Stimulated activated CD4-positive, alpha-beta T cell treated with anti-CD3 and anti-CD28 coated beads, Interleukin-12 subunit alpha, Interleukin-12 subunit beta, amount 100 ng/mL, for 48 hours (primary cell): ENCODE results near the gene HSPA4.
"Not testable (repeated sequence)": the region's sequence is repeated elsewhere in the genome, so short reads cannot be mapped to it uniquely, and the experiment has no call there.

ENCODE experiments used
- DNase-seq, 3 donors: peaks; one replicate each; pipeline ENCODE4 v3.0.0-alpha.2; 2020; ENCODE audit warnings: low read depth in 2 of 3, low spot score in 1 of 3

HSPA4 gene

GRCh38 chr5:133121611-133122150, 69.9 kb downstream of the HSPA4 start:
- no peak for DNase-seq

DNA sequence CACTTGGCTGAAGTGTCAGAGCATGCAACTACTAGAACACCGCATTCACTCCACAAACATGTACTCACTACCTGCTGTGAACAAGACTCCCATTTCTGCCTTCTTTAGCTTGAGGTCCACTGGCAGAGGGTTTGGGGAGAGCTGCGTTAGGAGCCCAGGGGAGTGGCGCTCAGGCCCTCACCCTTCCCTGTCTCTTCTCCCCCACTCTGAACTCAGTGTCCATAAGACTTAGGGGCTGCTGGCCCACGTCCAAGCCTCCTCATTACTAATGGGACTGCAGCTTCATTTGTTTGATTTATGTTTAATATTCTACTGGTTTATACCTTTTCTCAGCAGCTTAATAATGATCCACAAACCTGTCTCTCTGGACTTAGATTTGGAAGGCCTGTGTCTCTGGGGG, 70.9 kb downstream of the HSPA4 start:
- no peak for DNase-seq

- DNase-seq, result no peak
These were observed 71.5 kb downstream of the HSPA4 start for GRCh38 chr5:133123297-133123696.

GRCh38 chr5:133124891-133125290, 73.1 kb downstream of the HSPA4 start:
- no peak for DNase-seq

GRCh38 chr5:133128066-133128465, 76.3 kb downstream of the HSPA4 start:
- no peak for DNase-seq

DNA sequence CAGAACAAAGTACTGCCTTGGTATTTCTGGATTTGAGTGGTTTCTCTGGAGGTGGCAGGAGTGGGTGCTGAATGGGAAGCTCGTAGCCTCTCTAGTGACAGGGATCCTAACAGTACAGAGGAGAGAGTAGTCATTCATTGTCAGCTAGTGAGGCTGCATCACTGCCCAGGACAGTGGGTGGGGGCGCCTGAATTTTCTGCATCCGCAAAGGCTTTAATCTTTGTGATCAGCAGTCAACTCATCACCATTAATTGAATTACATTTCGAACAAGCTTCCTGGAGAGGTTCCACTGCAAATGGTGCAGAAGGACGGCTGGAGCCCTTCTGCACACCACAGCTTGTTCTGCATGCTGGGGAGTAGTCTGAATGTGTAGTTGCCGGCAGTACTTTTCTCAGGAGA, 77.5 kb downstream of the HSPA4 start:
- DNase-seq, result no peak

DNA sequence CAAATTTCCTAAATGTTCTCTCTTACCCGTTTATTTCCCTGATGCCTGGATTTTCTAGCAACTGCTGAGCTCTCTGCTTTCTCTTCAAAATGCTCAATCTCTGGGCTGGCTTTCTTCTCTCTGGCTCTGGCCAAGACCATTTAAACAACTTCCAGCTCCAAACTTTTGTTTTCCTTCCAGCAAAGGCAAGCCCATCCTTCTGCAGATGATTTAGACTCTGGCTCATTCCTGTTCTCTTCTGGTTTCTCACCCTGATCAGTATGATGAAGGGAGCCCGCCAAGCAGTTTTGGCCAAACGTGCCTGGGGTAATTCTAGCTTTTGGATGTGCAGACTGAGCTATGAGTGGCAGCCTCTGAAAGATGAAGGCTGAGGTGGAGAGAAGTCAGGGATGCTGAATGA, 78.1 kb downstream of the HSPA4 start:
- DNase-seq, result no peak

DNA sequence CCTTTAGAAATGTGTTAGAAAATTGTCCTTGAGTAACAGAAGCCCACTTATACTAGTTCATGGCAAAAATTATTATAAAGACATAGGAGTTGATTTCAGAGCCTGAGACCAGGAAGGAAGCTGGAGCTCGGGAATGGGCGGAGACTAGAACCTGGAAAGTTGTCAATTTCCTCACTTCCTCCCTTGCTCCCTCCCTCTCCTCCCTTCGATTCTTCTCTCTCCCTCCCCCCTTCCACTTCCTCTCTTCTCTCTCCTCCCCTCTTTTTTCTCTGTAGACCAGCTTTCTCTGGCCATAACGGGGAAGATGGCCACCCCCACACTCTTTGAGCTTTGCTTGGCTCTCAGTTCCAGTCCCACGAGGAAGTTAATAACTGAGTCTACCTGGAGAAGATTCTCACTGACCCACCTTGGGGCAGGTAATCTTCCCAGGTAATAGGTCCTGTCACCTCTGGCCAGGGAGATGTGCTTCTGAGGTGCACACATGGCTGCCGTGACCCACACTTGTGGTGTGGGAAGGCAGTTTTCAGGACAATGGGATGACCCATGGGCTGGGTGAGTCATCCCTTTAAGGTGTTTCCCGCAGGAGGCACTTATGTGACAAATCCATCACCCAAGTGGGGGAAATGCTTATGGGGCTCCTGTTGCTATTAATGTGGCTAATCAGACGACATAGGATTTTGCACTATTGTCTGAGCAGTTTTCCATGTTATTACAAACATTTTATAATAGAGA, 78.7 kb downstream of the HSPA4 start:
- DNase-seq, result no peak

DNA sequence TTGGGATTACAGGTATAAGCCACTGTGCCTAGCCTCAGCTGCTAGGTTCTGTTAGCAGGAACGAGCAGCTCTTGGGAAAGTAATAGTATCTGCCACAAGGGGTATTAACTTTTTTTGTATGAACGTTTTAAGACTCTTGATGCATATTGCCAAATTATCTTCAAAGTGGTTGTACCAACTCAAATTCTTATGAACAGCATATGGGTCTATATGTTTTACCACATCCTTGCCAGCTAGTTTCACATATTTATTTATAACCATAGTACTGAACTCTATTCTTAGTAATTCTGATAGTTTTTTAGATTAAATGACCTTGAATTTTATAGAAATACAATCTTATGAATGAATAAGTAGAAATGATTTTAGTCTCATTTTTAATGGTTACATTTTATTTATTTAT, 80.9 kb downstream of the HSPA4 start:
- no peak for DNase-seq

DNA sequence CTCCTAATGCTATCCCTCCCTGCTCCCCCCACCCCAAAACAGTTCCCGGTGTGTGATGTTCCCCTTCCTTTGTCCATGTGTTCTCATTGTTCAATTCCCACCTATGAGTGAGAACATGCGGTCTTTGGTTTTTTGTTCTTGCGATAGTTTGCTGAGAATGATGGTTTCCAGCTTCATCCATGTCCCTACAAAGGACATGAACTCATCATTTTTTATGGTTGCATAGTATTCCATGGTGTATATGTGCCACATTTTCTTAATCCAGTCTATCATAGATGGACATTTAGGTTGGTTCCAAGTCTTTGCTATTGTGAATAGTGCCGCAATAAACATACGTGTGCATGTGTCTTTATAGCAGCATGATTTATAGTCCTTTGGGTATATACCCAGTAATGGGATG, 81.4 kb downstream of the HSPA4 start:
- DNase-seq, result not testable (repeated sequence)

DNA sequence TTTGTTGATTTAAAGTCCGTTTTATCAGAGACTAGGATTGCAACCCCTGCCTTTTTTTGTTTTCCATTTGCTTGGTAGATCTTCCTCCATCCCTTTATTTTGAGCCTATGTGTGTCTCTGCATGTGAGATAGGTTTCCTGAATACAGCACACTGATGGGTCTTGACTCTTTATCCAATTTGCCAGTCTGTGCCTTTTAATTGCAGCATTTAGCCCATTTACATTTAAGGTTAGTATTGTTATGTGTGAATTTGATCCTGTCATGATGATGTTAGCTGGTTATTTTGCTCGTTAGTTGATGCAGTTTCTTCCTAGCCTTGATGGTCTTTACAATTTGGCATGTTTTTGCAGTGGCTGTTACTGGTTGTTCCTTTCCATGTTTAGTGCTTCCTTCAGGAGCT, 85.1 kb downstream of the HSPA4 start:
- not testable (repeated sequence) for DNase-seq

GRCh38 chr5:133140311-133140710, 88.5 kb downstream of the HSPA4 start:
- DNase-seq, result no peak

DNA sequence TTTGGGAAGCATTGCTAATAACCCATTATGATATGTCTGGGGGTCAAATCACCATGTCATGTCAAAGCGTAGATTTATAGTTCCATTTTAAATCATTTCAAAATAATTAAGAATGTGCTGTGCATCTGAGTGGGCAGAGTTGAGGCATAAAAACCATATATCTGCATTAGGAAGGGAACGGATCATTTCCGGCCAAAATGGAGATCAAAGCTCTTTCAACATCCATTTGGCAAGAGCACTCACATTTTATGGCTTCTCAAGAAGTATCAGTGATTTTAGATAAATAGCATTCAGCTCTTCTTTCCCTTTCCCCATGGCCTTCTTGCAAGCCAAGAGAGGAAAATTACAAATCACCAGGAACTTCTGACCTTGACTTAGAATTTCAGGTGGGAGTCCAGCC, 89.9 kb downstream of the HSPA4 start:
- DNase-seq, result no peak

DNA sequence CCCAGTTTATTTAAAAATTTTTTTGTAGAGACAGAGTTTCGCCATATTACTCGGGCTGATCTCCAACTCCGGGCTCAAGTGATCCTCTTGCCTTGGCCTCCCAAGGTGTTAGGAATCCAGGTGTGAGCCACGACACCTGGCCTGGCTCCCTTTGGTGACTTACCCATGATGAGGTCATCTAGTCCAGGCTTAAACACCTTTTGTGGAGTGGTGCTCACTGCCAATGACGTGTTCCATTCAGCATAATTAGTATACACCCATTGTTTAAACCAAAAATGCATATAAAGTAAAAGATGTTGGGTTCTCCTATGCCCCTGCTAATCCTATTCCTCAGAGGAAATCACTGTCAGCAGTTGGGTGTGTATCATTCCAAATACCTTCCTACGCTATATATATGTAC, 91.0 kb downstream of the HSPA4 start:
- no peak for DNase-seq

DNA sequence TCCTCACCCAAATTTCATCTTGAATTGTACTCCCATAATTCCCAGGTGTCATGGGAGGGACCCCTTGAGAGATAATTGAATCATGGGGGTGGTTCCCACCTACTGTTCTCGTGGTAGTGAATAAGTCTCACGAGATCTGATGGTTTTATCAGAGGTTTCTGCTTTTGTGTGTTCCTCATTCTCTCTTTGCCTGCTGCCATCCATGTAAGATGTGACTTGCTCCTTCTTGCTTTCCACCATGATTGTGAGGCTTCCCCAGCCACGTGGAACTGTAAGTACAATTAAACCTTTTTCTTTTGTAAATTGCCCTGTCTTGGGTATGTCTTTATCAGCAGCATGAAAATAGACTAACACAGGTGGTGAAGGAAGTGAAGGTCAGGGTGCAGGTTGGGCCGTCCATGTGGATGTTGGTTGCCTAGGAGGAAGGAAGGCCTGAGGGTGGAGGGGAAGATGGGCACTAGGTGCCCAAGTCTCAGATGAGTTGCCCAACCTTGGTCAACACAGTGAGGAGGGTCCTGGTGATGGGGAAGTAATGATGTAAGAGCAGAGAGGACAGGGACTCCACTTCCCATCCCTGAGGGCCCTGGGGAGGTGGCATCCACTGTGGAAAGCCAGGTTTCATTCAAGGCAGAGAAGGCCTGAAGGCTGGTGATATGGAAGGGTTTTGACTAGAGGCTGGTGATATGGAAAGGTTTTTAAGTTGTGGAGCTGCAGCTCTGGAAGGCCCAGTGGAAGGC, 92.6 kb downstream of the HSPA4 start:
- DNase-seq, result no peak

DNA sequence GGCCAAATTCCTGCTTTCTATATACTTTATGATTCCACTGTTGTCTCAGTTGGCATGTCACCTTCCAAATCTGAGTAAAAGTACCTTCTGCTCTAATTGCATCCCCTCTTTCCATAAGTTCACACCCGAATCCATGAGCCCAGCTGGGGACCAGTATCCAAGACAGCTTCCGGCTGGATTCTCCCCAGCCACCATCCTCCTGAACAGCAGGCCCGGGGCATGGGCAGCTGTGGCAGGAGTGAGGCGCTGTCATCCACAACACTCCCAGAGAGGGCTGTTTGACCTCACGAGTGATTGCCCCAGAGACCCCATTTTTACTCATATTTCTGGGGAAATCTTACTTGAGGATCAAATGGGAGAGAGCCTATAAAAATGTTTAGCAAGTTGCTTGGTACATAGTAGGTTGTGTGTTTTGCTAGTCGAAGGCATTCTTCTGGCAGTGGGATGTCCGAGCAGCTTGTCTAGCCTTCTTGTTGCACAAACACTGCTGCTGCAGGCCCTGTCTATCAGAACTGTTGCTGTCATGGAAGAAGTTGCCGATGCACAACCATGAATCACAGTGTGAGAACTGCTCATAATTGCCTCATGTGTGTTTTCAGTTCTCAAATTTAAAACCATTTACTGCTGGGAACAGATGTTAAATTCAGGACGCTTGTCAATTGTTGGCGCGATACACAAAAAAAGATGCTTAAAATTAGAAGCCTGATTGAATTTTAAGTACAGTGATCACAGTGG, 93.8 kb downstream of the HSPA4 start:
- DNase-seq, result no peak

- DNase-seq, result no peak
These were observed 95.6 kb downstream of the HSPA4 start for GRCh38 chr5:133147411-133147810.

- no peak for DNase-seq
These were observed 96.2 kb downstream of the HSPA4 start for GRCh38 chr5:133147815-133148567.

GRCh38 chr5:133149345-133149744, 97.5 kb downstream of the HSPA4 start:
- no peak for DNase-seq

GRCh38 chr5:133150909-133151544, 99.2 kb downstream of the HSPA4 start:
- no peak for DNase-seq
